Measurements from ENCODE around the gene ACTC1. TPM values are rescaled to one million over a fixed set of nuclear protein-coding genes. Genes with fewer than 3 reads are reported as not detected.

Gene ACTC1
- total and polyA plus RNA-seq, 2 of the 13 experiments (the other 11 are each of a cell fraction or from before 2014, with no cell fraction given), result not detected

DNA sequence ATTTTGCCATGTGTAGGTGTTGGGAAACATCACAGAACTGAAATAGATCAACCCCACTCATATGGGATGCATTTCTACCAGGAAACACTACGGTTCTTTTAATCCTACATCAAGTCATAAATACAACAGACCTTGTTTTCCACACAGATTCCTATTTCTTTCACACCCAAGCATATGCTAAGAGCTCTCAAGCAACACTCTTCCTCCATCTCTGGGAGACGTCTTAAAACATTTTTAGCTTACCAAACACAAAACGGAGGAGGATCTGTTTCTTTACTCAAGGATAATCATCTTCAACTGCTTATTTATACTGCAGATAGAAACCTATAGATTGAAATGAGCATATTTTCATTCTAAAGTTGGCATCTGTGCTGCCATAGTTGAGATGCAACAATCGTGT, 45.7 kb downstream of the ACTC1 start:
- POLR2A ChIA-PET, result no interaction called here
- H3K79me2 ChIP-seq (ENCODE audit: insufficient read depth, low read length), result no peaks in the 10 kb centered on the region
- BruUV-seq (replicated peaks), result no TSS peak
- H3K36me3 ChIP-seq (replicated peaks in 1 of 2; ENCODE audit: control insufficient read depth in 1 of 2, insufficient read depth in 2 of 2, low read length in 2 of 2), result no peaks in the 10 kb centered on the region
- FAIRE-seq (no peak), DNase-seq (ENCODE audit: low spot score) (no peak), ATAC-seq (no peak)
- no peaks in the 10 kb centered on the region for H3K9me3 ChIP-seq (ENCODE audit: low read length)
- H3K4me3 ChIP-seq (replicated peaks in 1 of 3; ENCODE audit: insufficient read depth in 1 of 3, low read depth in 2 of 3, low read length in 3 of 3), result no peak overlapping the region
- no peak overlapping the region for H3K4me2 ChIP-seq (ENCODE audit: low read depth, low read length)
- no peaks in the 10 kb centered on the region for H4K20me1 ChIP-seq (ENCODE audit: insufficient read depth, low read length)
- H3K27ac ChIP-seq (ENCODE audit: extremely low read length, insufficient read depth, low read length), result no peak overlapping the region
- H3K27me3 ChIP-seq (ENCODE audit: control insufficient read depth in 1 of 2, insufficient read depth in 2 of 2, low read length in 2 of 2), result peaks cover 0 to 17% of the 10 kb centered on the region in 2 experiments; a peak in 3 of 5 replicates
- intact Hi-C loops (cut with micrococcal nuclease; ENCODE audit: unreplicated experiment), result loop anchor here (2.0 kb wide), 1 partner anchor 19 kb away; no protein-coding TSS in a partner anchor
- no peak overlapping the region for H2AFZ ChIP-seq (ENCODE audit: low read length)
- no peak overlapping the region for H3K9ac ChIP-seq (ENCODE audit: insufficient read depth, low read depth, low read length)
- in situ Hi-C loops (cut with HindIII; ENCODE audit: extremely low pct_ligation_motif_present, low pct_unique_long_range_greater_than_20kb), result no loop called here
- TF ChIP-seq TBP (CRISPR knock-in tag; IDR thresholded peaks at IDR 0.05), result no peak
- TF ChIP-seq HOXA3 (CRISPR knock-in tag; IDR thresholded peaks at IDR 0.05), result no peak
- TF ChIP-seq SMAD3 (CRISPR knock-in tag; IDR thresholded peaks at IDR 0.05), result no peak
- TF ChIP-seq HNF4A (CRISPR knock-in tag; IDR thresholded peaks at IDR 0.05), result no peak
- WGBS (ENCODE audit: low lambda C conversion rate), result 15% methylated on average over 4 of the region's 4 CpGs
- CTCF ChIA-PET (ENCODE audit: low intra/inter-chr PET ratio, low total read pairs), result no interaction called here
- H3K4me1 ChIP-seq (ENCODE audit: insufficient read depth, low read length), result no peaks in the 10 kb centered on the region

Other genes with a start within 250 kb of the ACTC1 start
- gene GOLGA8B, start 211.9 kb downstream of the ACTC1 start, total RNA-seq (2016; rRNA removed; fragmentation: Illumina TruSeq; extraction: Trizol), result 6.0 and 38.8 TPM in 2 replicates
- 89.0 and 104 TPM in 2 replicates for gene GOLGA8B, start 211.9 kb downstream of the ACTC1 start, polyA plus RNA-seq (2011; rRNA removed)
- gene GJD2, start 40.6 kb downstream of the ACTC1 start, total RNA-seq (2016; rRNA removed; fragmentation: Illumina TruSeq; extraction: Trizol), result not detected in 2 replicates
- not detected in 2 replicates for gene GJD2, start 40.6 kb downstream of the ACTC1 start, polyA plus RNA-seq (2011; rRNA removed)
- gene AQR, start 174.2 kb upstream of the ACTC1 start, total RNA-seq (2016; rRNA removed; fragmentation: Illumina TruSeq; extraction: Trizol), result 31.3 and 46.0 TPM in 2 replicates
- 13.8 and 18.7 TPM in 2 replicates for gene AQR, start 174.2 kb upstream of the ACTC1 start, polyA plus RNA-seq (2011; rRNA removed)
- gene ZNF770, start 192.7 kb upstream of the ACTC1 start, total RNA-seq (2016; rRNA removed; fragmentation: Illumina TruSeq; extraction: Trizol), result 33.1 and 79.5 TPM in 2 replicates
- gene ZNF770, start 192.7 kb upstream of the ACTC1 start, polyA plus RNA-seq (2011; rRNA removed), result 13.0 and 15.5 TPM in 2 replicates

Data from HepG2 (cell line).